HTR-8/SVneo (cell line): ENCODE results near the gene MXD1.
"Not testable (repeated sequence)": the region's sequence is repeated elsewhere in the genome, so short reads cannot be mapped to it uniquely, and the experiment has no call there.

Experiments used
- DNase-seq: peaks from one replicate; pipeline ENCODE4 v3.0.0; 2011; ENCODE audit warnings: low spot score, mixed read lengths; ENCODE audit not compliant: insufficient read length
- FAIRE-seq: peaks from 2 replicates; lab custom pipeline; 2011; peaks lifted over from hg19 to GRCh38; lab: Jason Lieb, UNC

MXD1 gene

GRCh38 chr2:69948963-69949645, 34.2 kb downstream of the MXD1 start:
- DNase-seq (no peak), FAIRE-seq (no peak)

- no peak for DNase-seq
- FAIRE-seq, result no peak
These were observed 35.3 kb downstream of the MXD1 start for GRCh38 chr2:69950241-69950640.

GRCh38 chr2:69950671-69951070, 35.8 kb downstream of the MXD1 start:
- DNase-seq, FAIRE-seq: not testable (repeated sequence)

- DNase-seq, result no peak
- FAIRE-seq, result no peak
These were observed 37.6 kb downstream of the MXD1 start for GRCh38 chr2:69952336-69953115.

GRCh38 chr2:69954084-69954483, 39.2 kb downstream of the MXD1 start:
- DNase-seq (no peak), FAIRE-seq (no peak)

GRCh38 chr2:69955029-69955428, 40.1 kb downstream of the MXD1 start:
- FAIRE-seq (no peak), DNase-seq (no peak)

GRCh38 chr2:69956475-69956979, 41.6 kb downstream of the MXD1 start:
- DNase-seq, result no peak
- no peak for FAIRE-seq

- FAIRE-seq, result no peak
- no peak for DNase-seq
These were observed 43.1 kb downstream of the MXD1 start for GRCh38 chr2:69957965-69958364.

- DNase-seq (no peak), FAIRE-seq (no peak)
These were observed 43.6 kb downstream of the MXD1 start for GRCh38 chr2:69958480-69958879.

- FAIRE-seq, result no peak
These were observed 44.5 kb downstream of the MXD1 start for GRCh38 chr2:69959425-69959824.

GRCh38 chr2:69960821-69961220, 45.9 kb downstream of the MXD1 start:
- DNase-seq, result no peak
- FAIRE-seq, result no peak

More at GRCh38 chr2:69959425-69959824, 44.5 kb downstream of the MXD1 start:
- no peak for DNase-seq

GRCh38 chr2:69961496-69961895, 46.6 kb downstream of the MXD1 start, which contains the start of gene ASPRV1:
TSS of gene ASPRV1 (minus strand) at chr2:69961631. CDS start at chr2:69961436, 195 bp downstream.
- FAIRE-seq, result no peak

GRCh38 chr2:69962986-69963730, 48.2 kb downstream of the MXD1 start:
- FAIRE-seq (no peak), DNase-seq (no peak)

More at GRCh38 chr2:69961496-69961895, 46.6 kb downstream of the MXD1 start, which contains the start of gene ASPRV1:
- no peak for DNase-seq

- DNase-seq (no peak), FAIRE-seq (no peak)
These were observed 49.5 kb downstream of the MXD1 start for GRCh38 chr2:69964353-69964841.

- FAIRE-seq (peak; percentile 13), DNase-seq (no peak)
These were observed 51.0 kb downstream of the MXD1 start for GRCh38 chr2:69965756-69966445.

GRCh38 chr2:69966496-69966895, 51.6 kb downstream of the MXD1 start:
- FAIRE-seq (no peak), DNase-seq (no peak)

GRCh38 chr2:69968609-69969008, 53.7 kb downstream of the MXD1 start:
- no peak for FAIRE-seq

GRCh38 chr2:69969126-69969983, 54.4 kb downstream of the MXD1 start:
- FAIRE-seq (no peak), DNase-seq (no peak)

More at GRCh38 chr2:69968609-69969008, 53.7 kb downstream of the MXD1 start:
- DNase-seq, result no peak

GRCh38 chr2:69969991-69970390, 55.1 kb downstream of the MXD1 start:
- no peak for FAIRE-seq

More at GRCh38 chr2:69969991-69970390, 55.1 kb downstream of the MXD1 start:
- DNase-seq, result no peak
